ENCODE data around the gene ANKRD11. TPM values are rescaled to one million over a fixed set of nuclear protein-coding genes. Genes with fewer than 3 reads are reported as not detected.
A peak's percentile ranks its signal among the peaks of the same experiment; 100 is the strongest.
"Not testable (repeated sequence)": the region's sequence is repeated elsewhere in the genome, so short reads cannot be mapped to it uniquely, and the experiment has no call there.

The ANKRD11 gene
- total RNA-seq, 1 experiment from 2014 or later: 47.1 TPM

- DNase-seq (ENCODE audit: low read depth): not testable (repeated sequence)
Observed at GRCh38 chr16:89299357-89300111, 190.8 kb downstream of the ANKRD11 start.

- DNase-seq (ENCODE audit: low read depth): no peak
Observed at GRCh38 chr16:89298623-89299225, 191.6 kb downstream of the ANKRD11 start.

- no peak for DNase-seq (ENCODE audit: low read depth)
Observed at GRCh38 chr16:89297910-89298545, 192.3 kb downstream of the ANKRD11 start.

DNA sequence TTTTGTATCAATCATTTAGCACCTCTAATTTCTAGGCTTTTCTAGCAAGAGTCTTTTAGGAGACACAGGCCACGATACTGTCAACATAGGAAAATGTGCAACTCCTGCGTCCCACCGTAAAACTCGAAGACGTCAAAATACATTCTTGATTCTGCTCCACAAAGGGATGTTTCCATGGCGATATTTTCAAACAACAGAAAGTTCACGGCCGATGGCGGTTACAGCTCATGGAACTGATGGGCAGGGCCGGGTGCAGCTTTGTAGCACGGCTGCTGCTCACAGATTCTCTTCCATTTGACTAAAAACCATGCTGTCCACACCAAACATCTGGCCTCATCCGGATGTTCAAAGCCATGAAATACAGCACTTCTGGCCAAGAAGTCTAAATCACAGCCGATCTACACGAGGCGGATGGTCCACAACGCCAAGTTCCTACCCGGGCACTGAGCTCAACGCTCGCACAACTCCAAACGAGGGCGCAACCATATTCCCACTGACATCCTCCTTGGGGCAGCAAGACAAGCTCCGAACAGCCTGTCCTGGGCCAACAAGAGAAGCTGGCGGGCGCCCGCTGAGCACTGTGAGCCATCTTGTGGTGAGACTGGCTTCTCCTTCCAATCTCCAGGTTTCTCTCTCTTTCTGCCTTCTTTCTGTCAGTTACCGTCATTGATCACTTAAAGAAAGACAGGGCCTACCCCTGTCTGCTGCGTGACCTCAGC, 193.0 kb downstream of the ANKRD11 start:
- no peak for DNase-seq (ENCODE audit: low read depth)

DNA sequence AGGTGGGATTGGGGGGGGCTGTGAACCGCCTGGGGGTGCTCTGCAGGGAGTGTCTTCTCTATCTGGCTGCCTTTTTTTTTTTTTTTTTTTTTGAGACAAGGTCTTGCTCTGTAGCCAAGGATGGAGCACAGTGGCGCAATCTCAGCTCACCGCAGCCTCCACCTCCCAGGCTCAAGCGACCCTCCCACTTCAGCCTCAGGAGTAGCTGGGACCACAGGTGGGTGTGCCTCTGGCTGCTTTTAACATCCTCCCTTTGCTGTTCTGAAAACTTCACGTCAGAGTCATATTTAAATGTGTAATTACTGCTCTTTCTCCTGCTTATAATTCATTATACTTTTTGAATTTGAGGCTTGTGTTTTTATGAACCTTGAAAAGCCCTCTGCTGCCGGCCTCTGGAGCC, 194.4 kb downstream of the ANKRD11 start:
- DNase-seq (ENCODE audit: low read depth): no peak

DNA sequence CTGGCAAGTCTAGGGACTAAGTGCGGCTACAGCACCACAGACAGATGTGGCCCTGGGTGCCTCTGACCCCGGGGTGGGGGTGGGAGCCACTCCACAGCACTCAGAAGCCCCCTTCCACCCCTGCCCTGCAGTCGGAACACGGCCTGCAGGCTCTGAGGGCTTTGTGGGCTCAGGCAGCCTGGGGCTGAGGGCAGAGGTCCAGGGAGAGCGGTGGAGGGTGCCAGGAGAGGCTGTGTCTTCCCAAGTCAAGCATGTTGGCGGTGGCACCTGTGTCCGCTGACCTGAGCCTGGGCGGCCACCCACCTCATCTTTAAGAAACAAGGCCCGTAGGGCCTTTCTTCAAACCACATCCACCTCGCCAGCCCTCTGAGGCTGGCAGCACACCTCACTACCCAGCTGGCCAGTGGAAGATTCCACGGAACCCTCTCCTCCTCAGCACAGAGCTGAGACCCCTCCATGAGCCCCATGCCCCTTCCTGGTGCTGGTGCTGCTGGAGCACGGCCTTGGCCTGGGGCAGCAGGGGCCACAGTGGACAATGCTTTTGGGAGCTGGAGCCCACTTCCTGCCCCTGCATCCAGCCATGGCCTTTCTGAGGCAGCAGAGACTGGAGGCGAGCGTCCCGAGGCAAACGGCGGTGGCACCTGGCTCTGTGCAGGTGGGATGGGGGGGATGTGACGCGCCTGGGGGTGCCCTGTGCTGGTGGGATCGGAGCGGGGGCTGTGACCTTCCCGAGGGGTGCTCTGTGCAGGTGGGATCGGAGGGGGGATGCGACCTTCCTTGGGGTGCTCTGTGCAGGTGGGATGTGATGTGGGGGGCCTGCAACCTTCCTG, 195.1 kb downstream of the ANKRD11 start:
- no peak for DNase-seq (ENCODE audit: low read depth)

DNA sequence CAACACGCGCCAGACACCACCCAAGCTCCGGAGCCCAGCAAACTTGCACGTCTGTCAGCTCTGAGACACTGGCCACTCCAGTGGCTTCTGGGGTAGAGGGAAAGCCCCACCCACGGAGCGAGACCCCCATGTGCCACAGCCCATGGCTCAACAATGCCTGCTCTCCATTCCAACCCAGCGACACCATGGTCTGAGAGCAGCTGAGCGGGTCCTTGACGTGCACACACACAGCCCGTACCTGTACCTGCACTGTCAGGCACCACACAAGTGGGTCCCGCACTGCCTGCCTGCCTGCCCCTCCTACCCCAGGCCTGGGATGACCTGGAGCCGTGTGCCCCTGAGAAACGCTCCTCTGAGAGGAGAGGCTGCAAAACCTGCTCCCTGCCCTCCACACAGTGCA, 195.9 kb downstream of the ANKRD11 start:
- no peak for DNase-seq (ENCODE audit: low read depth)

DNA sequence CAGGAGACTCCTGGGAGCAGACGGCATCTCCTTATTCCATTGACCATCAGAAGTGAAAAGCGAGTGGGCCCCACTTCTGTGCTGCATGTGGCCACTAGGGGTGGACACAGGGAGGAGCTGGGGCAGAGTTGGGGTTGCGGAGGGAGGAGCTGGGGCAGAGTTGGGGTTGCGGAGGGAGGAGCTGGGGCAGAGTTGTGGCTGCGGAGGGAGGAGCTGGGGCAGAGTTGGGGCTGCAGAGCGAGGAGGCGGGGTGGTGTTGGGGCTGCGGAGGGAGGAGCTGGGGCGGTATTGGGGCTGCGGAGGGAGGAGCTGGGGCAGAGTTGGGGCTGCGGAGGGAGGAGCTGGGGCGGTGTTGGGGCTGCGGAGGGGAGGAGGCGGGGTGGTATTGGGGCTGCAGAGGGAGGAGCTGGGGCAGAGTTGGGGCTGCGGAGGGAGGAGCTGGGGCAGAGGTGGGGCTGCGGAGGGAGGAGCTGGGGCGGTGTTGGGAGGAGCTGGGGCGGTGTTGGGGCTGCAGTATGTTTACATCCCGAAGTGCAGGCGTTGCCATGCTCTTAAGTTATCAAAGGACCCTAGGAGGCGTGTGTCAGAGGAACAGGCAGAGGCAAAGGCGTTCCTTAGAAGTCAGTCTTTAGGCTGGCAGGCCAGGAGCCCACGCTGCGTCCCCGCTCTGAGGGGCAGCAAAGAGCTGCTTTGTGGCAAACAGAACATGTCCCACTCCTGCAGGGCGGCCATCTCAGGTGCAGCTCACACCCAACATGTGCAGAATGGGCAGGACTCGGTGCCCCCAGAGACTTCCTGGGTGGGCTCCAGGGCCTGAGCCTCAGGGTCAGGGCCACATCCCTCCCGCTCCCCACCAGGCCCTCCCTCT, 196.9 kb downstream of the ANKRD11 start:
- no peak for DNase-seq (ENCODE audit: low read depth)

DNA sequence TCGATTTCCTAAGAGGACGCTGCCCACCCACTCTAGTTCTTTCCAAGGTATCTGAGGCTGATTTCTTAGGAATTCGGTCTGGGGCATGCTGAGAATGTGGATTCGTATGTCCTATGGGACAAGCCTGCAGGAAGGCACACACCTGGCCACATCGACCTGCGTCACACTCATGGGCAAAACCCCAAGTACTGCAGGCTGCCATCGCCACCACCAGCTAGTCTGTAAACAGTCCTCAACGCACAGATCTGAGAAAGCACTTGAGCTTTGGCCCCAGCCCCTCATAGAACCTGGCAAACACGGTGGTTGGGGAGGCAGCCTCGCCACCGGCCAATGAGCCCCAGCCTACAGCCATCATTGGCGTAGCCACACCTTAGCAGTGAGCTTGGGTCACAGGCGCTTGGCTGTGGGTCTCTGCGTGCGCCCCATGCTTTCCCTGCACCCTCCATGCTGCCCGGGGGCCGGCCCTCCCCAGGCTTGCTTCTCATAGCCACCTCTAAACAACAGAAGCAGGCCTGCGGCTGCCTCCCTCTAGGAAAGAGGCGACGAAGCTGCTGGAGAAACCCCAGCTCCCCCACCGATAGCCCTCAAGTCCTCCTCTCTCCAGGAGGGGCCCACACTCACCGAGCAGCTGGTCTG, 197.8 kb downstream of the ANKRD11 start:
- DNase-seq (ENCODE audit: low read depth): no peak

GRCh38 chr16:89291776-89292175, 198.6 kb downstream of the ANKRD11 start:
- no peak for DNase-seq (ENCODE audit: low read depth)

- no peak for DNase-seq (ENCODE audit: low read depth)
Observed at GRCh38 chr16:89291363-89291762, 199.0 kb downstream of the ANKRD11 start.

GRCh38 chr16:89290887-89291286, 199.5 kb downstream of the ANKRD11 start:
- no peak for DNase-seq (ENCODE audit: low read depth)

- no peak for DNase-seq (ENCODE audit: low read depth)
Observed at GRCh38 chr16:89290472-89290871, 199.9 kb downstream of the ANKRD11 start.

GRCh38 chr16:89289428-89290395, 200.6 kb downstream of the ANKRD11 start:
- DNase-seq (ENCODE audit: low read depth): peak; percentile 61

- DNase-seq (ENCODE audit: low read depth): no peak
Observed at GRCh38 chr16:89288966-89289365, 201.4 kb downstream of the ANKRD11 start.

DNA sequence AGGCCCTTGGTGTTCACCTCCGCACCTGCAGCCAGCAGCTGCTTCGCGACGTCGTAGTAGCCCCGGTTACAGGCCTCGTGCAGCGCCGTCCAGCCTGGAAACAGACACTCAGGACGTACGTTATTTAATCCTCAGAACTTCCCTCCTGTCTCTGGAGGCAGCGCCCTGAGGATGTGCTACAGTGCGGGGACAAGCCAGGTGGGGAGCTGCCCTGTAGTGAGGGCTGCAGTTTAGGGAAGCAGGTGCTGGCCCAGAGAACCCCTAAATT, 201.8 kb downstream of the ANKRD11 start:
- no peak for DNase-seq (ENCODE audit: low read depth)

DNA sequence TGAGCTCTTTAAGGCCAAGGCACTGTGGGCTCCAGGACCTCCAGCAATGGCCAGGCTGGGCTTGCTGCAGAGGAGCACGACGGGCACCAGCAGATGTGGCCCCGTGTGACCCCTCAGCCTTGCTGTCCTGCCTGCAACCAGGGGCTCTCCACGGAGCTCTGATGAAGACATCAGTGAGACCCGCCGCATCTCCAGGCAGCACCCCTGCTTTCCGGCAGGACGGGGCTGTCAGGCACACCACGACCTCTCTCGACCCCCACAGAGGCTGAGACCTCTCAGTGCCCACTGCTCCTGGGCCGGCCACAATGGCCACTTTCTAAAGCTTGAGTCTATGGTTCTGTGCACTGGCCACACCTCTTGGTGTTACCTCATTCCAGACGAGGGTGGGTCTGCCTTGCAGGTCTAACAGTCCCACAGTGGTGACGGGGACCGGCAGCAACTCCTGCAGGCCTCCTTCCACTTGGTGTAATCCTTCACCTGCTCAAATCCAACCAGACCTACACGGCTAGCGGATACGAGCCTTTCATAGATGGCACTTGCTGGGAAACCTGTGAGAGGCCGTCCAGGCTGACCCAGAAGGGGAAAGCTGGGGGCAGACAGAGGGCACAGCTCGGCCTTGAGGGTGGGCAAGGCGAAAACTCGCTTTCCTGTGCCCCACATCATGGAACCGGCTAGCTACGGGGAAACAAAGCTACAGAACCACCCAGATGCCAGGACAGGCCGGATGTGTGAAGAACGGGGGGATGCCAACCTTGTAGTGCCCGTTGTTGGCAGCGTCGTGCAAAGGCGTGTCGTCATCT, 202.4 kb downstream of the ANKRD11 start:
- no peak for DNase-seq (ENCODE audit: low read depth)

DNA sequence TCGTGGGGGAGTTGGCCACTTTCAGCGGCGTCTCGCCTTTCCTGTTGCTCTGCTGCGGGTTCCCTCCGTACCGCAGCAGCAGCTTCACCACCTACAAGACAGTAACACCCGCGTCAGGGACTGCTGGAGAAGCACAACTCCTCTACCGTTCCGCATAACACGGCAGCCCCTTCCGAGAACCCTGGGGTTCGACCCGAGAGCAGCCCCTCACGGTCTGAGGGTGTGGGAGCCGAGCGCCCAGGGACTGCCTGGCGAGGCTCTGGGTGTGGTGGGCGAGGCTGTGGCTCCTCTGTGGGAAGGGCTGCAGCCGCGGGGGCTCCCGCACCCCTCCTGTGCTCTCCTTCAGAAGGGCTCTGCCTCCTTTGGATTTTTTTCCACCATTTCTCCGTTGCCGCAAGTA, 204.3 kb downstream of the ANKRD11 start:
- no peak for DNase-seq (ENCODE audit: low read depth)
